Ovary (tissue), 3 donors: Measurements from ENCODE around the gene AMBRA1.

Experiments used
- EP300 ChIP-seq: sonication (generic); formaldehyde crosslinking; IDR thresholded peaks from one replicate; pipeline ENCODE4 v1.6.1; 2017; ENCODE audit warnings: antibody characterized with exemption
- POLR2A ChIP-seq: fragments of 450-650 bp; IDR thresholded peaks from one replicate; pipeline ENCODE4 v1.6.1; 2017; ENCODE audit warnings: antibody characterized with exemption, mild to moderate bottlenecking, moderate library complexity
- TF ChIP-seq, protein P1 (sequence below), 3 donors: fragments of 450-650 bp in 2 of 3; fragments of 200-600 bp in 1 of 3; IDR thresholded peaks; one replicate each; pipeline versions ENCODE4 v1.5.1 to v1.8.0; 2016 to 2022; ENCODE audit warnings: antibody characterized with exemption in 3 of 3, mild to moderate bottlenecking in 1 of 3
- donor health status: DM: no; HTN: no; CAD: no.

GRCh38 chr11:46461461-46461927, 132.3 kb downstream of the AMBRA1 start:
- TF ChIP-seq POLR2A (no peak), EP300 (no peak)
- TF ChIP-seq, protein P1, sequence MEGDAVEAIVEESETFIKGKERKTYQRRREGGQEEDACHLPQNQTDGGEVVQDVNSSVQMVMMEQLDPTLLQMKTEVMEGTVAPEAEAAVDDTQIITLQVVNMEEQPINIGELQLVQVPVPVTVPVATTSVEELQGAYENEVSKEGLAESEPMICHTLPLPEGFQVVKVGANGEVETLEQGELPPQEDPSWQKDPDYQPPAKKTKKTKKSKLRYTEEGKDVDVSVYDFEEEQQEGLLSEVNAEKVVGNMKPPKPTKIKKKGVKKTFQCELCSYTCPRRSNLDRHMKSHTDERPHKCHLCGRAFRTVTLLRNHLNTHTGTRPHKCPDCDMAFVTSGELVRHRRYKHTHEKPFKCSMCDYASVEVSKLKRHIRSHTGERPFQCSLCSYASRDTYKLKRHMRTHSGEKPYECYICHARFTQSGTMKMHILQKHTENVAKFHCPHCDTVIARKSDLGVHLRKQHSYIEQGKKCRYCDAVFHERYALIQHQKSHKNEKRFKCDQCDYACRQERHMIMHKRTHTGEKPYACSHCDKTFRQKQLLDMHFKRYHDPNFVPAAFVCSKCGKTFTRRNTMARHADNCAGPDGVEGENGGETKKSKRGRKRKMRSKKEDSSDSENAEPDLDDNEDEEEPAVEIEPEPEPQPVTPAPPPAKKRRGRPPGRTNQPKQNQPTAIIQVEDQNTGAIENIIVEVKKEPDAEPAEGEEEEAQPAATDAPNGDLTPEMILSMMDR (IDR thresholded peaks at IDR 0.05), result no peak
